ENCODE measurements around the gene MARCHF6.

- TF ChIP-seq CTCF (IDR thresholded peaks at IDR 0.05) (no peak), EP300 (IDR thresholded peaks at IDR 0.05) (no peak)
Observed at GRCh38 chr5:10306806-10307205, 46.7 kb upstream of the MARCHF6 start.
